Parathyroid adenoma (tissue), 2 donors: ENCODE results near the gene PEX5.

Experiments
- H2AFZ ChIP-seq: fragments of 300-600 bp; sonication (generic); one replicate; pipeline ENCODE4 v1.7.0; 2017; ENCODE audit warnings: antibody characterized with exemption, mild to moderate bottlenecking
- H3K27ac ChIP-seq: fragments of 300-600 bp; sonication (generic); one replicate; pipeline ENCODE4 v1.7.0; 2017
- H3K27me3 ChIP-seq: fragments of 300-600 bp; sonication (generic); one replicate; pipeline ENCODE4 v1.7.0; 2017; ENCODE audit warnings: low read length; ENCODE audit not compliant: control insufficient read depth, insufficient read depth
- H3K36me3 ChIP-seq: fragments of 300-600 bp; sonication (generic); one replicate; pipeline ENCODE4 v1.7.0; 2017; ENCODE audit warnings: low read length; ENCODE audit not compliant: control insufficient read depth, insufficient read depth
- H3K4me1 ChIP-seq: fragments of 300-600 bp; sonication (generic); one replicate; pipeline ENCODE4 v1.7.0; 2017; ENCODE audit warnings: control low read depth
- H3K4me2 ChIP-seq: fragments of 300-600 bp; sonication (generic); one replicate; pipeline ENCODE4 v1.7.0; 2017; ENCODE audit warnings: low read length
- H3K4me3 ChIP-seq: fragments of 300-600 bp; sonication (generic); one replicate; pipeline ENCODE4 v1.7.0; 2017; ENCODE audit warnings: low read depth, low read length
- H3K79me2 ChIP-seq: fragments of 300-600 bp; sonication (generic); one replicate; pipeline ENCODE4 v1.7.0; 2017; ENCODE audit warnings: control low read depth
- H3K9ac ChIP-seq: fragments of 300-600 bp; sonication (generic); one replicate; pipeline ENCODE4 v1.7.0; 2017; ENCODE audit warnings: mild to moderate bottlenecking
- H3K9me3 ChIP-seq: fragments of 300-600 bp; sonication (generic); one replicate; pipeline ENCODE4 v1.7.0; 2017; ENCODE audit warnings: low read length; ENCODE audit not compliant: control insufficient read depth
- CTCF ChIP-seq: fragments of 300-600 bp; sonication (generic); IDR thresholded peaks from one replicate; pipeline ENCODE4 v1.7.0; 2017; ENCODE audit warnings: antibody characterized with exemption, mild to moderate bottlenecking
- donor health status: primary hyperparathyroidism.

PEX5 gene

DNA sequence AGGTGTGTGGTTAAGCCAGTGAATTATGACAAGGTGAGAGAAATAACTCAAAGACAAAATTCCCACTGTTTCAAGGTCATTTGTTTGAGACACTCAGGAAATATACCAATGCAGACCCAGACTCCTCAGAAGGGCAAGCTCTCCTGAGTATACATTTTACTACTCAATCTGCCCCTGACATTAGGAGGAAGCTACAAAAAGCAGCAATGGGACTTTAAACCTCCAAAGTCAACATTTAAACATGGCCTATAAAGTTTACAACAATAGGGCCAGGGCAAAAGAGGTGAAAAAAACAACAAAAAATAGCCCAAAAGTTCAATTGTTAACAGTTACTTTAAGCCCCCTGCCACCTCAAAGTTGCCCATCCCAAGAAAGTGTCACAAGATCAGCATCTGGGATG is 19.5 kb upstream of the PEX5 start:
- Histone ChIP-seq H3K4me3 (no peak overlapping the region), H3K4me2 (no peak overlapping the region), H3K4me1 (no peaks in the 10 kb centered on the region), H2AFZ (no peak overlapping the region), H3K27ac (no peak overlapping the region), H3K36me3 (no peaks in the 10 kb centered on the region), H3K9me3 (no peaks in the 10 kb centered on the region), H3K27me3 (no peaks in the 10 kb centered on the region), H3K79me2 (no peaks in the 10 kb centered on the region), H3K9ac (no peak overlapping the region)
- no peak for TF ChIP-seq CTCF

DNA sequence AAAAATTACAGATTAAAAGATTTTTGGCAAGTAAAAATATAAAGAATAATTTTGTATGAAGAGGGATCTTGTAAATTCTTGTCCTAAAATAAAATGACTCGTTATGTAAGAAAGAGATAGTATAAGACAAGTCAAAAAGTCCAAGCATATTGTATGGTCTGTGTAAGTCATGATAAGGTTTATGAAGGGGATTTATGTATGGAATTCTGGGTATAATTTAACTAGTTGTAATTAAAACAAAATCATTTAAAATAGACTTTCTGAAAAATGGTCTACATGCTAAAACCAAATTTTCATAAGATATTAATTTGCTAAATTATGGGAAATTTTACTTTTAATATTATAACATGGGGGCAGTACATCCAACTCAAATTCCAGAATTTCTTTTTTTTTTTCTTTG is 17.6 kb upstream of the PEX5 start:
- no peaks in the 10 kb centered on the region for H3K4me1 ChIP-seq
- no peaks in the 10 kb centered on the region for H3K36me3 ChIP-seq
- H3K27ac ChIP-seq: no peak overlapping the region
- H3K4me2 ChIP-seq: no peak overlapping the region
- no peak overlapping the region for H3K4me3 ChIP-seq
- H3K9me3 ChIP-seq: no peaks in the 10 kb centered on the region
- no peak overlapping the region for H2AFZ ChIP-seq
- no peaks in the 10 kb centered on the region for H3K27me3 ChIP-seq
- no peaks in the 10 kb centered on the region for H3K79me2 ChIP-seq
- TF ChIP-seq CTCF: no peak
- no peak overlapping the region for H3K9ac ChIP-seq

- Histone ChIP-seq H3K4me2 (no peak overlapping the region), H3K4me3 (no peak overlapping the region), H3K4me1 (no peaks in the 10 kb centered on the region), H3K27ac (no peak overlapping the region), H3K9me3 (no peaks in the 10 kb centered on the region), H3K36me3 (no peaks in the 10 kb centered on the region), H2AFZ (no peak overlapping the region), H3K9ac (no peak overlapping the region), H3K79me2 (no peaks in the 10 kb centered on the region), H3K27me3 (no peaks in the 10 kb centered on the region)
- TF ChIP-seq CTCF: no peak
These were observed 14.0 kb upstream of the PEX5 start for GRCh38 chr12:7175493-7175892.

DNA sequence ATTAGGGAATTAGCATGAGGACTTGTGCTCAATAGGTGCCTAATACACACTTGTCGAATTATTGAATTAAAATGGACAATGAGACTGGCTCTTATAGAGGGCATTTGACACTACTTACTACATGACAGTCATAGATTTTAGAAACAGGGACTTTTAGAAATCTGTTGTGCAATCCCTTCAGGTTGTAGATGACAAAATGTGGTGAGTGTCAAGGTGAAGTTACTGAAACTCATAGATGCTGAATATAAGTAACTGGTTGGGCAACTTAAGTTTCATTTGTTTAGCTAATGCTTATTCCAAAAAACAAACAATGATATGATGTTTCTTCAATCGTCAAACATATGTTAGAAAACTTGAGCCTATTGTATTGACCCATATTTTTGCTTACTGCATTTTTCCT is 12.9 kb upstream of the PEX5 start:
- H3K36me3 ChIP-seq: no peaks in the 10 kb centered on the region
- no peaks in the 10 kb centered on the region for H3K79me2 ChIP-seq
- H2AFZ ChIP-seq: no peak overlapping the region
- no peaks in the 10 kb centered on the region for H3K27me3 ChIP-seq
- TF ChIP-seq CTCF: no peak
- no peak overlapping the region for H3K27ac ChIP-seq
- no peak overlapping the region for H3K9ac ChIP-seq
- H3K4me1 ChIP-seq: no peaks in the 10 kb centered on the region
- no peaks in the 10 kb centered on the region for H3K9me3 ChIP-seq
- H3K4me2 ChIP-seq: no peak overlapping the region
- no peak overlapping the region for H3K4me3 ChIP-seq

DNA sequence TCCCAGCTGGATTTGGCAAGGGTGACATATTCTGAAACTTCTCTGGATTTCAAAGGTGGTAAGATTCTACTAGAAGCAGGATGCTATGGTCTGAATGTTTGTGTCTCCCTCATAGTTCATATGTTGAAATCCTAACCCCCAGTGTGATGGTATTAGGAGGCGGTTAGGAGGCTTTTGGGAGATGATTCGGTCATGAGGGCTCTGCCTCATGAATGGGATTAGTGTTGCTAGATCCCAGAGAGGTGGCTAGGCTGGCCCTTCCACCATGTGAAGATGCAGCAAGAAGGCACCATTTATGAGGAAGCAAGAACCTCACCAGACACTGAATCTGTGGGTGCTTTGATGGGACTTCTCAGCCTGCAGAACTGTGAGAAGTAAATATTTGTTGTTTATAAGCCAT is 11.0 kb upstream of the PEX5 start:
- H3K36me3 ChIP-seq: no peaks in the 10 kb centered on the region
- no peak overlapping the region for H3K4me2 ChIP-seq
- H3K27ac ChIP-seq: no peak overlapping the region
- no peak overlapping the region for H3K9ac ChIP-seq
- no peaks in the 10 kb centered on the region for H3K79me2 ChIP-seq
- no peaks in the 10 kb centered on the region for H3K9me3 ChIP-seq
- H3K27me3 ChIP-seq: no peaks in the 10 kb centered on the region
- TF ChIP-seq CTCF: no peak
- H3K4me1 ChIP-seq: no peaks in the 10 kb centered on the region
- no peak overlapping the region for H3K4me3 ChIP-seq
- H2AFZ ChIP-seq: no peak overlapping the region
